Peyer's patch (tissue), 4 donors: Measurements from ENCODE around the gene NPR1.

Experiments used
- POLR2A ChIP-seq, 2 donors: fragments of 450-650 bp; IDR thresholded peaks; one replicate each; pipeline ENCODE4 v1.5.1; 2017; ENCODE audit warnings: antibody characterized with exemption in 2 of 2, mild to moderate bottlenecking in 2 of 2, moderate library complexity in 2 of 2
- TF ChIP-seq, protein P1 (sequence below), 6 experiments: fragments of 450-650 bp in 4 of 6; fragments of 200-600 bp in 2 of 6; sonication (generic) in 1 of 6; IDR thresholded peaks; one replicate each; pipeline ENCODE4 v1.5.1; 2017 to 2019; ENCODE audit warnings: antibody characterized with exemption in 6 of 6, mild to moderate bottlenecking in 3 of 6, moderate library complexity in 1 of 6

DNA sequence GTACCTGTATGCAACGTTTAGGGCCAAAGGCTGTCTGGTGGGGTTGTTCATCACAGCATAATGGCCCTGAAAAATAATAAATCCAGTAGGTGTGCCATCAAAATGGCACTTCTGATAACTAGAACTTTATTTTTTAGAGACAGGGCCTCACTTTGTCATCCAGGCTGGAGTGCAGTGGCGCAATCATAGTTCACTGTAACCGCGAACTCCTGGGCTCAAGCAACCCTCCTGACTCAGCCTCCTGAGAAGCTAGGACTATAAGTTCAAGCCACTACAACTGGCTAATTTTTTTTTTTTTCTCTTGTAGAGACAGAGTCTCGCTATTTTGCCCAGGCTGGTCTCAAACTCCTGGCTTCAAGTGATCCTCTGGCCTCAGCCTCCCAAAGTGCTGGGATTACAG is 15.3 kb upstream of the NPR1 start:
- TF ChIP-seq, protein P1, sequence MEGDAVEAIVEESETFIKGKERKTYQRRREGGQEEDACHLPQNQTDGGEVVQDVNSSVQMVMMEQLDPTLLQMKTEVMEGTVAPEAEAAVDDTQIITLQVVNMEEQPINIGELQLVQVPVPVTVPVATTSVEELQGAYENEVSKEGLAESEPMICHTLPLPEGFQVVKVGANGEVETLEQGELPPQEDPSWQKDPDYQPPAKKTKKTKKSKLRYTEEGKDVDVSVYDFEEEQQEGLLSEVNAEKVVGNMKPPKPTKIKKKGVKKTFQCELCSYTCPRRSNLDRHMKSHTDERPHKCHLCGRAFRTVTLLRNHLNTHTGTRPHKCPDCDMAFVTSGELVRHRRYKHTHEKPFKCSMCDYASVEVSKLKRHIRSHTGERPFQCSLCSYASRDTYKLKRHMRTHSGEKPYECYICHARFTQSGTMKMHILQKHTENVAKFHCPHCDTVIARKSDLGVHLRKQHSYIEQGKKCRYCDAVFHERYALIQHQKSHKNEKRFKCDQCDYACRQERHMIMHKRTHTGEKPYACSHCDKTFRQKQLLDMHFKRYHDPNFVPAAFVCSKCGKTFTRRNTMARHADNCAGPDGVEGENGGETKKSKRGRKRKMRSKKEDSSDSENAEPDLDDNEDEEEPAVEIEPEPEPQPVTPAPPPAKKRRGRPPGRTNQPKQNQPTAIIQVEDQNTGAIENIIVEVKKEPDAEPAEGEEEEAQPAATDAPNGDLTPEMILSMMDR (IDR thresholded peaks at IDR 0.05): no peak
- TF ChIP-seq POLR2A (IDR thresholded peaks at IDR 0.05): no peak
